ENCODE results near the gene SF3A2. TPM values are rescaled to one million over a fixed set of nuclear protein-coding genes. Genes with fewer than 3 reads are reported as not detected.
A peak's percentile ranks its signal among the peaks of the same experiment; 100 is the strongest.

The SF3A2 gene
- total RNA-seq, 1 donor from 2014 or later, result 14.4 TPM

GRCh38 chr19:2274931-2275535 lies 38.4 kb downstream of the SF3A2 start:
- H3K4me1 Mint-ChIP-seq, result peaks cover 27% of the 10 kb centered on the region
- no peak overlapping the region for H3K27ac Mint-ChIP-seq
- peak; percentile 85 for DNase-seq (ENCODE audit: low spot score)
- no peak overlapping the region for H3K9ac ChIP-seq
- peaks cover 26% of the 10 kb centered on the region for H3F3A ChIP-seq (ENCODE audit: low read depth)
- no peak overlapping the region for H3K4me2 ChIP-seq
- H3K27me3 ChIP-seq, result no peaks in the 10 kb centered on the region
- peaks cover 5% of the 10 kb centered on the region for H3K36me3 Mint-ChIP-seq
- peaks cover 17% of the 10 kb centered on the region for H3K4me1 ChIP-seq
- no peaks in the 10 kb centered on the region for H3K36me3 ChIP-seq
- H3K9me3 ChIP-seq (ENCODE audit: low read depth), result no peaks in the 10 kb centered on the region
- peaks cover 6% of the 10 kb centered on the region for H3K27me3 Mint-ChIP-seq (ENCODE audit: insufficient read depth, low read depth)
- no peak overlapping the region for H2AFZ ChIP-seq (replicated peaks)
- TF ChIP-seq CTCF (IDR thresholded peaks at IDR 0.05) (peak; percentile 66), EZH2 (IDR thresholded peaks at IDR 0.05) (no peak)
- no peaks in the 10 kb centered on the region for H3K9me3 Mint-ChIP-seq
- no peak overlapping the region for H3K4me3 Mint-ChIP-seq
- no peak overlapping the region for H3K27ac ChIP-seq
- H3K79me2 ChIP-seq (ENCODE audit: low read depth), result peaks cover 43% of the 10 kb centered on the region
- H3K4me3 ChIP-seq, result no peak overlapping the region
- peaks cover 53% of the 10 kb centered on the region for H4K20me1 ChIP-seq (ENCODE audit: low read depth)

GRCh38 chr19:2275588-2276428 lies 39.2 kb downstream of the SF3A2 start:
- no peak overlapping the region for H3K9ac ChIP-seq
- DNase-seq (ENCODE audit: low spot score), result no peak
- Mint-ChIP-seq H3K27ac (no peak overlapping the region), H3K9me3 (no peaks in the 10 kb centered on the region), H3K36me3 (peaks cover 5% of the 10 kb centered on the region), H3K4me3 (no peak overlapping the region), H3K27me3 (ENCODE audit: insufficient read depth, low read depth) (peaks cover 6% of the 10 kb centered on the region), H3K4me1 (peaks cover 27% of the 10 kb centered on the region)
- H3K36me3 ChIP-seq, result no peaks in the 10 kb centered on the region
- H3K4me3 ChIP-seq, result no peak overlapping the region
- H3K27ac ChIP-seq, result no peak overlapping the region
- peaks cover 35% of the 10 kb centered on the region for H3K79me2 ChIP-seq (ENCODE audit: low read depth)
- H2AFZ ChIP-seq (replicated peaks), result no peak overlapping the region
- peaks cover 26% of the 10 kb centered on the region for H3F3A ChIP-seq (ENCODE audit: low read depth)
- H3K27me3 ChIP-seq, result no peaks in the 10 kb centered on the region
- no peak overlapping the region for H3K4me2 ChIP-seq
- TF ChIP-seq EZH2 (IDR thresholded peaks at IDR 0.05), result no peak
- TF ChIP-seq CTCF (IDR thresholded peaks at IDR 0.05), result no peak
- TF ChIP-seq EZH2phosphoT487 (IDR thresholded peaks at IDR 0.05), result no peak
- peaks cover 45% of the 10 kb centered on the region for H4K20me1 ChIP-seq (ENCODE audit: low read depth)
- H3K4me1 ChIP-seq, result peaks cover 17% of the 10 kb centered on the region
- no peaks in the 10 kb centered on the region for H3K9me3 ChIP-seq (ENCODE audit: low read depth)

GRCh38 chr19:2276429-2276986 lies 39.9 kb downstream of the SF3A2 start:
- Histone ChIP-seq H3K4me3 (no peak overlapping the region), H4K20me1 (ENCODE audit: low read depth) (peaks cover 38% of the 10 kb centered on the region), H3K27ac (no peak overlapping the region), H2AFZ (replicated peaks) (no peak overlapping the region), H3F3A (ENCODE audit: low read depth) (peaks cover 21% of the 10 kb centered on the region), H3K27me3 (peaks cover 1% of the 10 kb centered on the region), H3K36me3 (no peaks in the 10 kb centered on the region), H3K4me1 (peaks cover 13% of the 10 kb centered on the region), H3K79me2 (ENCODE audit: low read depth) (peaks cover 28% of the 10 kb centered on the region), H3K9ac (no peak overlapping the region), H3K9me3 (ENCODE audit: low read depth) (no peaks in the 10 kb centered on the region), H3K4me2 (no peak overlapping the region)
- peaks cover 24% of the 10 kb centered on the region for H3K4me1 Mint-ChIP-seq
- peaks cover 6% of the 10 kb centered on the region for H3K27me3 Mint-ChIP-seq (ENCODE audit: insufficient read depth, low read depth)
- no peak for DNase-seq (ENCODE audit: low spot score)
- H3K9me3 Mint-ChIP-seq, result no peaks in the 10 kb centered on the region
- H3K4me3 Mint-ChIP-seq, result no peak overlapping the region
- no peak for TF ChIP-seq CTCF (IDR thresholded peaks at IDR 0.05)
- TF ChIP-seq EZH2 (IDR thresholded peaks at IDR 0.05), result no peak
- no peak for TF ChIP-seq EZH2phosphoT487 (IDR thresholded peaks at IDR 0.05)
- H3K36me3 Mint-ChIP-seq, result peaks cover 3% of the 10 kb centered on the region
- peak overlapping the region; percentile 63 for H3K27ac Mint-ChIP-seq
